Upper lobe of left lung (tissue), 6 donors: Measurements from ENCODE around the gene DFFA. TPM values are rescaled to one million over a fixed set of nuclear protein-coding genes. Genes with fewer than 3 reads are reported as not detected.
"Not testable (repeated sequence)": the region's sequence is repeated elsewhere in the genome, so short reads cannot be mapped to it uniquely, and the experiment has no call there.

Source experiments
- ATAC-seq, 2 donors: fragments of 200-7000 bp; cut with Tn5 transposase; one replicate each; pipeline ENCODE4 v1.9.1; 2022; ENCODE audit warnings: mild to moderate bottlenecking in 2 of 2, moderate library complexity in 2 of 2; ENCODE audit not compliant: low FRiP score in 2 of 2
- DNase-seq, 2 donors: peaks; one replicate each; pipeline ENCODE4 v3.0.0-alpha.2; 2019 to 2020
- H3K27ac ChIP-seq, 4 donors: fragments of 200-600 bp; sonication (generic); one replicate each; pipeline ENCODE4 v1.5.1; 2016 to 2019
- H3K27me3 ChIP-seq, 4 donors: fragments of 200-600 bp; sonication (generic); one replicate each; pipeline ENCODE4 v1.5.1; 2017 to 2019
- H3K36me3 ChIP-seq, 4 donors: fragments of 200-600 bp; sonication (generic); one replicate each; pipeline ENCODE4 v1.5.1; 2016 to 2019
- H3K4me1 ChIP-seq, 4 donors: fragments of 200-600 bp; sonication (generic); one replicate each; pipeline ENCODE4 v1.5.1; 2018 to 2019
- H3K4me3 ChIP-seq, 4 donors: fragments of 200-600 bp; sonication (generic); one replicate each; pipeline ENCODE4 v1.5.1; 2017 to 2019; ENCODE audit warnings: mild to moderate bottlenecking in 2 of 4, moderate library complexity in 1 of 4
- H3K9me3 ChIP-seq, 4 donors: fragments of 200-600 bp; sonication (generic); one replicate each; pipeline ENCODE4 v1.5.1; 2018 to 2019
- EP300 ChIP-seq, 4 donors: sonication (generic); formaldehyde crosslinking; IDR thresholded peaks; one replicate each; pipeline ENCODE4 v1.5.1; 2017; ENCODE audit warnings: antibody characterized with exemption in 4 of 4, control low read depth in 2 of 4
- POLR2A ChIP-seq, 4 donors: fragments of 450-650 bp; IDR thresholded peaks; one replicate each; pipeline ENCODE4 v1.5.1; 2016 to 2017; ENCODE audit warnings: antibody characterized with exemption in 4 of 4, mild to moderate bottlenecking in 2 of 4
- POLR2AphosphoS5 ChIP-seq, 2 donors: sonication (generic); formaldehyde crosslinking; IDR thresholded peaks; one replicate each; pipeline ENCODE4 v1.5.1; 2017; ENCODE audit warnings: antibody characterized with exemption in 2 of 2
- WGBS, 2 donors: methylation state at CpG; one replicate each; pipeline ENCODE4 v1.1.5; 2017 to 2018; 5-methylcytosine and 5-hydroxymethylcytosine counted together
- total RNA-seq, 6 donors: library from RNA; depleted of rRNA in 4 of 6; stranded (reverse); fragments of >200 nt in 4 of 6; gene quantifications; one replicate each; pipeline versions ENCODE4 v1.1.0 to v1.2.1, GENCODE V29; 2016 to 2021
- TF ChIP-seq, protein P1 (sequence below), 6 experiments: fragments of 450-650 bp in 4 of 6; fragments of 200-600 bp in 2 of 6; sonication (generic) in 2 of 6; IDR thresholded peaks; one replicate each; pipeline ENCODE4 v1.5.1; 2016 to 2019; ENCODE audit warnings: antibody characterized with exemption in 6 of 6
- donor health status: DM: no; HTN: no; CAD: no; lungs with moderate emphysema.
- donor health status: DM: no; HTN: yes; CAD: no; lungs with severe emphysema.

The DFFA gene
- total RNA-seq, 6 donors from 2014 or later: 15.8 to 37.2 (median 22.9) TPM

GRCh38 chr1:10429868-10430215 is 42.5 kb downstream of the DFFA start:
- ATAC-seq (no peak), DNase-seq (no peak)
- Histone ChIP-seq H3K4me3 (peak overlapping the region; percentile 70 to 91 (median 83)), H3K27ac (peak overlapping the region in 3 of 4 donors; percentile 59 to 81 (median 72)), H3K36me3 (no peaks in the 10 kb centered on the region), H3K27me3 (no peaks in the 10 kb centered on the region), H3K9me3 (no peaks in the 10 kb centered on the region), H3K4me1 (peaks cover 19 to 36% (median 22%) of the 10 kb centered on the region in 4 donors)
- 13 to 21% methylated on average over 7 to 16 of the region's 16 CpGs for WGBS, 2 donors
- TF ChIP-seq EP300 (IDR thresholded peaks at IDR 0.05): no peak

DNA sequence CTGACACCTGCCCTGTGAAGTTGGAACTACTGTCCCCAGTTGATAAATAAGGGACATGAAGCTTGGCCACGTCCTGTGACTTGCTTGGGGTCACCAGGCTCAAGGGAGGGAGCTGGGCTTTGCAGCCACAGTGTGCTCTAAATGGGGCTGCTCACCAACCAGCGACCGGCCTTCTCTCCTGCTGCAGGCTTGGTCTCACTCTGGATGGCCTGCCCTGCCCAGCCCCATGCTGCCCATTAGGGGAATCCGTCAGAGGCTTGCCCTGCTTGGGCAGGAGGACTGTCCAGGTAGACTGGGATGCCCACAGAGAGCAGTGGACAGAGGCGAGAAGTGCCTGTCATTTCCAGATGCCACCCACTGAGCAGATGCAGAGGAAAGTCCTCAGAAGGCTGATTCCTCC is 43.3 kb downstream of the DFFA start:
- no peaks in the 10 kb centered on the region for H3K27me3 ChIP-seq
- WGBS, 2 donors: 86 to 92% methylated on average over 4 to 5 of the region's 5 CpGs

GRCh38 chr1:10426535-10426848 is 45.8 kb downstream of the DFFA start:
- H3K36me3 ChIP-seq, H3K9me3 ChIP-seq, ATAC-seq, H3K27ac ChIP-seq, H3K4me3 ChIP-seq, H3K27me3 ChIP-seq: not testable (repeated sequence)
- peaks cover 12 to 21% (median 18%) of the 10 kb centered on the region in 4 donors for H3K4me1 ChIP-seq
- peak in 1 of 2 donors; percentile 63 for DNase-seq
- WGBS, 2 donors: 96% methylated on average over 16 of the region's 21 CpGs; no CpG with 5 or more reads in 1 of the 2 donors

More for the DNA sequence above, 43.3 kb downstream of the DFFA start:
- Histone ChIP-seq H3K9me3 (no peaks in the 10 kb centered on the region), H3K36me3 (no peaks in the 10 kb centered on the region), H3K4me1 (peaks cover 19 to 36% (median 22%) of the 10 kb centered on the region in 4 donors), H3K27ac (no peak overlapping the region), H3K4me3 (no peak overlapping the region)
- TF ChIP-seq POLR2A (IDR thresholded peaks at IDR 0.05) (no peak), EP300 (IDR thresholded peaks at IDR 0.05) (no peak), POLR2AphosphoS5 (IDR thresholded peaks at IDR 0.05) (no peak)
- TF ChIP-seq, protein P1, sequence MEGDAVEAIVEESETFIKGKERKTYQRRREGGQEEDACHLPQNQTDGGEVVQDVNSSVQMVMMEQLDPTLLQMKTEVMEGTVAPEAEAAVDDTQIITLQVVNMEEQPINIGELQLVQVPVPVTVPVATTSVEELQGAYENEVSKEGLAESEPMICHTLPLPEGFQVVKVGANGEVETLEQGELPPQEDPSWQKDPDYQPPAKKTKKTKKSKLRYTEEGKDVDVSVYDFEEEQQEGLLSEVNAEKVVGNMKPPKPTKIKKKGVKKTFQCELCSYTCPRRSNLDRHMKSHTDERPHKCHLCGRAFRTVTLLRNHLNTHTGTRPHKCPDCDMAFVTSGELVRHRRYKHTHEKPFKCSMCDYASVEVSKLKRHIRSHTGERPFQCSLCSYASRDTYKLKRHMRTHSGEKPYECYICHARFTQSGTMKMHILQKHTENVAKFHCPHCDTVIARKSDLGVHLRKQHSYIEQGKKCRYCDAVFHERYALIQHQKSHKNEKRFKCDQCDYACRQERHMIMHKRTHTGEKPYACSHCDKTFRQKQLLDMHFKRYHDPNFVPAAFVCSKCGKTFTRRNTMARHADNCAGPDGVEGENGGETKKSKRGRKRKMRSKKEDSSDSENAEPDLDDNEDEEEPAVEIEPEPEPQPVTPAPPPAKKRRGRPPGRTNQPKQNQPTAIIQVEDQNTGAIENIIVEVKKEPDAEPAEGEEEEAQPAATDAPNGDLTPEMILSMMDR (IDR thresholded peaks at IDR 0.05): no peak
- no peak for ATAC-seq
- DNase-seq: no peak

DNA sequence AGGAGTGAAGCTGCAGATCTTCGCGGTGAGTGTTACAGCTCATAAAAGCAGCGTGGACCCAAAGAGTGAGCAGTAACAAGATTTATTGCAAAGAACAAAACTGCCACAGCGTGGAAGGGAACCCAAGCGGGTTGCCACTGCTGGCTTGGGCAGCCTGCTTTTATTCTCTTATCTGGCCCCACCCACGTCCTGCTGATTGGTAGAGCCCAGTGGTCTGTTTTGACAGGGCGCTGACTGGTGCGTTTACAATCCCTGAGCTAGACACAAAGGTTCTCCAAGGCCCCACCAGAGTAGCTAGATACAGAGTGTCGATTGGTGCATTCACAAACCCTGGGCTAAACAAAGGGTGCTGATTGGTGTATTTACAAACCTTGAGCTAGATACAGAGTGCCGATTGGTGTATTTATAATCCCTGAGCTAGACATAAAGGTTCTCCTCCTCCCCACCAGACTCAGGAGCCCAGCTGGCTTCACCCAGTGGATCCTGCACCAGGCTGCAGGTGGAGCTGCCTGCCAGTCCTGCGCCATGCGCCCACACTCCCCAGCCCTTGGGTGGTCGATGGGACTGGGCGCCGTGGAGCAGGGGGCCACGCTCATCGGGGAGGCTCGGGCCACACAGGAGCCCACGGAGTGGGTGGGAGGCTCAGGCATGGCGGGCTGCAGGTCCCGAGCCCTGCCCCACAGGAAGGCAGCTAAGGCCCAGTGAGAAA is 46.3 kb downstream of the DFFA start:
- not testable (repeated sequence) for H3K36me3 ChIP-seq, ATAC-seq, H3K27ac ChIP-seq, H3K4me3 ChIP-seq, H3K27me3 ChIP-seq, H3K9me3 ChIP-seq
- DNase-seq: peak in 1 of 2 donors; percentile 71
- 72 to 86% methylated on average over 10 to 17 of the region's 21 CpGs for WGBS, 2 donors
- peaks cover 7 to 16% (median 12%) of the 10 kb centered on the region in 4 donors for H3K4me1 ChIP-seq

- Histone ChIP-seq H3K4me3 (no peak overlapping the region), H3K27ac (no peak overlapping the region), H3K4me1 (peaks cover 2 to 7% (median 6%) of the 10 kb centered on the region in 4 donors), H3K36me3 (peaks cover 10 to 20% (median 14%) of the 10 kb centered on the region in 4 donors), H3K27me3 (no peaks in the 10 kb centered on the region), H3K9me3 (no peaks in the 10 kb centered on the region)
- no peak for DNase-seq
- TF ChIP-seq EP300 (IDR thresholded peaks at IDR 0.05): no peak
- no peak for TF ChIP-seq POLR2A (IDR thresholded peaks at IDR 0.05)
- no peak for TF ChIP-seq POLR2AphosphoS5 (IDR thresholded peaks at IDR 0.05)
- TF ChIP-seq, protein P1 (IDR thresholded peaks at IDR 0.05): no peak
- 90 to 95% methylated on average over 7 to 8 of the region's 8 CpGs for WGBS, 2 donors
- ATAC-seq: no peak
Observed at GRCh38 chr1:10424651-10425050, 47.7 kb downstream of the DFFA start.

DNA sequence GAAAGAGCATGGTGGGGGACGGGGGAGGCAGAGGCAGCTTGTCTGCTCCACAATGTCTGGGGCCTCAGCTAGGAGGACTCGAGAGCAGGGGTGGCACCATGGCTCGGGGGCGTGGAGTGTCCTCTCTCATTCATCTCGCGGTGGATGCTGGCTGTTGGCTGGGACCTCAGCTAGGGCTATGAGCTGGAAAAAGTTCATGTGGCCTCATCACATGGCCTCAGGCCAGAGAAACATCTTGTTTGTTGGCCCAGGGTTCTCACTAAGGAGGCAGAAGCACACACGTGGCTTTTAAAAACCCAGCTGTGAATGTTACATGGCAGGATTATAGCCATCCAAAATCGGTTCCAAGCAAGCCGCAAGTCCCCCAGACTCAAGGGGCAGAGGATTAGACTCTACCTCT is 48.3 kb downstream of the DFFA start:
- Histone ChIP-seq H3K27ac (no peak overlapping the region), H3K4me3 (no peak overlapping the region), H3K9me3 (no peaks in the 10 kb centered on the region), H3K36me3 (peaks cover 14 to 26% (median 21%) of the 10 kb centered on the region in 4 donors), H3K27me3 (no peaks in the 10 kb centered on the region), H3K4me1 (peaks cover 0 to 6% (median 4%) of the 10 kb centered on the region in 4 donors)
- TF ChIP-seq EP300 (IDR thresholded peaks at IDR 0.05): no peak
- TF ChIP-seq, protein P1 (IDR thresholded peaks at IDR 0.05): no peak
- no peak for TF ChIP-seq POLR2AphosphoS5 (IDR thresholded peaks at IDR 0.05)
- no peak for TF ChIP-seq POLR2A (IDR thresholded peaks at IDR 0.05)
- DNase-seq: peak in 1 of 2 donors; percentile 37
- WGBS, 2 donors: 71 to 72% methylated on average over 6 to 9 of the region's 9 CpGs
- peak in 1 of 2 donors; percentile 75 for ATAC-seq
